Mesenchymal stem cell (in vitro differentiated cells and primary cell): ENCODE measurements around the gene NDUFS3.
"Not testable (repeated sequence)": the region's sequence is repeated elsewhere in the genome, so short reads cannot be mapped to it uniquely, and the experiment has no call there.

Source experiments
- DNase-seq: peaks from one replicate; pipeline ENCODE4 v3.0.0-alpha.2; 2013
- H2AFZ ChIP-seq: one replicate; pipeline ENCODE4 v1.6.1; 2013; ENCODE audit warnings: low read depth, mild to moderate bottlenecking, control low read depth, inconsistent platforms, low read length, moderate library complexity
- H2AK5ac ChIP-seq: 2 replicates; pipeline ENCODE4 v1.6.1; 2013; ENCODE audit warnings: low read length, moderate library complexity, mild to moderate bottlenecking, inconsistent platforms; ENCODE audit not compliant: severe bottlenecking
- H2BK120ac ChIP-seq: one replicate; pipeline ENCODE4 v1.6.1; 2013; ENCODE audit warnings: low read depth, mild to moderate bottlenecking, inconsistent platforms, low read length, moderate library complexity
- H2BK12ac ChIP-seq, 2 experiments: one replicate each; pipeline ENCODE4 v1.6.1; 2013; ENCODE audit warnings: inconsistent platforms in 2 of 2, low read length in 2 of 2, mild to moderate bottlenecking in 2 of 2, moderate library complexity in 2 of 2, control low read depth in 1 of 2
- H2BK15ac ChIP-seq: one replicate; pipeline ENCODE4 v1.6.1; 2013; ENCODE audit warnings: mild to moderate bottlenecking, low read depth, inconsistent platforms; ENCODE audit not compliant: poor library complexity, severe bottlenecking
- H2BK5ac ChIP-seq: 2 replicates; pipeline ENCODE4 v1.6.1; 2013; ENCODE audit warnings: low read depth, mild to moderate bottlenecking, low read length, control low read depth, inconsistent platforms; ENCODE audit not compliant: poor library complexity, severe bottlenecking
- H3K14ac ChIP-seq, 2 experiments: one replicate each; pipeline ENCODE4 v1.6.1; 2013; ENCODE audit warnings: inconsistent platforms in 2 of 2, low read length in 2 of 2, control low read depth in 1 of 2, mild to moderate bottlenecking in 1 of 2, moderate library complexity in 1 of 2
- H3K18ac ChIP-seq, 2 experiments: one replicate each; pipeline ENCODE4 v1.6.1; 2013; ENCODE audit warnings: inconsistent platforms in 2 of 2, low read length in 2 of 2, control low read depth in 1 of 2, low read depth in 1 of 2, mild to moderate bottlenecking in 1 of 2
- H3K23ac ChIP-seq, 2 experiments: one replicate each; pipeline ENCODE4 v1.6.1; 2013; ENCODE audit warnings: inconsistent platforms in 2 of 2, low read length in 2 of 2, mild to moderate bottlenecking in 2 of 2, moderate library complexity in 2 of 2, control low read depth in 1 of 2
- H3K27ac ChIP-seq: 2 replicates; pipeline ENCODE4 v1.5.1; 2013; ENCODE audit warnings: mild to moderate bottlenecking, moderate library complexity, low read length, control low read depth, inconsistent platforms; ENCODE audit not compliant: poor library complexity, severe bottlenecking
- H3K27me3 ChIP-seq, 2 experiments: 2 replicates each; pipeline versions ENCODE4 v1.6.1 to v1.7.0; 2013; ENCODE audit warnings: low read length in 2 of 2, mild to moderate bottlenecking in 2 of 2, moderate library complexity in 2 of 2, control low read depth in 1 of 2, inconsistent platforms in 1 of 2; ENCODE audit not compliant: control insufficient read depth in 1 of 2, insufficient read depth in 1 of 2
- H3K36me3 ChIP-seq, 2 experiments: 2 replicates each; pipeline versions ENCODE4 v1.6.1 to v1.7.0; 2013; ENCODE audit warnings: low read length in 2 of 2, control low read depth in 1 of 2, inconsistent platforms in 1 of 2, low read depth in 1 of 2, mild to moderate bottlenecking in 1 of 2; ENCODE audit not compliant: insufficient read depth in 2 of 2, control insufficient read depth in 1 of 2
- H3K4ac ChIP-seq, 2 experiments: one replicate each; pipeline ENCODE4 v1.6.1; 2013; ENCODE audit warnings: inconsistent platforms in 2 of 2, low read length in 2 of 2, mild to moderate bottlenecking in 2 of 2, moderate library complexity in 2 of 2, control low read depth in 1 of 2, low read depth in 1 of 2
- H3K4me1 ChIP-seq: 2 replicates; pipeline ENCODE4 v1.6.1; 2013; ENCODE audit warnings: low read depth, low read length, control low read depth; ENCODE audit not compliant: control insufficient read depth, insufficient read depth
- H3K4me2 ChIP-seq: 2 replicates; pipeline ENCODE4 v1.6.1; 2013; ENCODE audit warnings: low read length, mild to moderate bottlenecking, inconsistent platforms; ENCODE audit not compliant: poor library complexity, severe bottlenecking
- H3K4me3 ChIP-seq, 2 experiments: 2 replicates each; pipeline versions ENCODE4 v1.5.1 to v1.7.0; 2013; ENCODE audit warnings: low read length in 2 of 2, mild to moderate bottlenecking in 2 of 2, control low read depth in 1 of 2, low read depth in 1 of 2; ENCODE audit not compliant: insufficient read depth in 1 of 2
- H3K79me1 ChIP-seq: replicated peaks from 2 replicates; pipeline ENCODE4 v1.6.1; 2013; ENCODE audit warnings: mild to moderate bottlenecking, control low read depth, low read length, inconsistent platforms; ENCODE audit not compliant: poor library complexity, severe bottlenecking
- H3K9ac ChIP-seq: 2 replicates; pipeline ENCODE4 v1.7.0; 2013; ENCODE audit warnings: mild to moderate bottlenecking, low read length, moderate library complexity
- H3K9me3 ChIP-seq: 2 replicates; pipeline ENCODE4 v1.7.0; 2013; ENCODE audit warnings: mild to moderate bottlenecking, low read length; ENCODE audit not compliant: control insufficient read depth
- H4K8ac ChIP-seq: one replicate; pipeline ENCODE4 v1.6.1; 2013; ENCODE audit warnings: inconsistent platforms, mild to moderate bottlenecking, low read length, moderate library complexity
- H4K91ac ChIP-seq: one replicate; pipeline ENCODE4 v1.6.1; 2013; ENCODE audit warnings: mild to moderate bottlenecking, low read length, inconsistent platforms
- WGBS: methylation state at CpG from one replicate; pipeline ENCODE4 v1.1.7; 2013; ENCODE audit warnings: mixed read lengths; 5-methylcytosine and 5-hydroxymethylcytosine counted together

NDUFS3 gene

DNA sequence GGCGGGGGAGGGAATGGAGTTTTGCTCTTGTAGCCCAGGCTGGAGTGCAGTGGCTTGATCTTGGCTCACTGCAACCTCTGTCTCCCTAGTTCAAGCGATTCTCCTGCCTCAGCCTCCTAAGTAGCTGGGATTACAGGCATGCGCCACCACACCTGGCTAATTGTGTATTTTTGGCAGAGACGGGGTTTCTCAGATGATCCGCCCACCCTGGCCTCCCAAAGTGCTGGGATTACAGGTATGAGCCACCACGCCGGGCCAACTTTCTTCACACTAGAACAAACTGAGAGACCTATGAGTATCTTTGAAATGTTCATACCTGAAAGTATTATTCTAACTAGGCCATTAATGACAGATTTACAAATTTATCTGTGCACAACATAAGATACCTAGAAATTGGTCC lies 32.6 kb upstream of the NDUFS3 start:
- H3K14ac ChIP-seq, H3K23ac ChIP-seq, H2BK12ac ChIP-seq, H4K8ac ChIP-seq, H3K27me3 ChIP-seq, H3K4me3 ChIP-seq, H3K79me1 ChIP-seq, H4K91ac ChIP-seq, H2AK5ac ChIP-seq, H3K4me1 ChIP-seq, H3K9me3 ChIP-seq, H2BK120ac ChIP-seq, H3K9ac ChIP-seq, H3K4ac ChIP-seq, H3K18ac ChIP-seq, DNase-seq, H2AFZ ChIP-seq, H3K4me2 ChIP-seq, H3K27ac ChIP-seq, H2BK15ac ChIP-seq, H2BK5ac ChIP-seq: not testable (repeated sequence)
- 100% methylated on average over 3 of the region's 7 CpGs for WGBS
- peaks cover 4 to 14% of the 10 kb centered on the region in 2 experiments for H3K36me3 ChIP-seq

DNA sequence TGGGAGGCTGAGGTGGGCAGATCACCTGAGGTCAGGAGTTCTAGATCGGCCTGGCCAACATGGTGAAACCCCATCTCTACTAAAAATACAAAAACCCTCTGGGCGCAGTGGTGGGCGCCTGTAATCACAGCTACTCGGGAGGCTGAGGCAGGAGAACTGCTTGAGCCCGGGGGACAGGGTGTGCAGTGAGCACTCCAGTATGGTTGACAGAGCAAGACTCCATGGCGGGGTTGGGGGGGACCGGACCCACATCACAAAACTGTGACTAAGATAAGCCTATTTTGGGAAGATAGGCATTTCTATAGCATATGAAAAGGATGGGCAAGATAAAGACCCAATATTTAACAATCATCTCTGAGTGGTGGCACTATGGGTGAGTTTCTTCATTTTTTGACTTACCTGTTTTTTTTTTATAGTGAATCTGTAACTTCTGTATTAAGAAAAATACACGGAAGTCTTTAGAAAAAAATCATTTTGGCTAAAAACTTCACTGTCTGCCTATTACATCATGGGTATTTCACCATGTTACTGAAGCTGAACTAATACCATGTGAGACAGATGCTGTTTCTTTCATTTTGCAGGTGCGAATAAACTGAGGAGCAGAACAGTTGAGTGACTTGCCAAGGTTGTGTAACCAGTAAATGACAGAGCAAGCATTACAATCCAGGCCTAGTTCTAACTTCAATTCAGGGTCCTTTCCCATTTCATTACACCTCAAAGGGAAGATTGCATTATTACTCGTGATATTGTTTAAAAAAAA lies 28.4 kb upstream of the NDUFS3 start:
- H2AK5ac ChIP-seq: no peak overlapping the region
- H3K27ac ChIP-seq: no peak overlapping the region
- H2BK12ac ChIP-seq: no peak overlapping the region
- H3K4me3 ChIP-seq: peak overlapping the region in 1 of 2 experiments; percentile 97
- no peak overlapping the region for H3K18ac ChIP-seq
- H3K9ac ChIP-seq: peak overlapping the region; percentile 99
- H3K9me3 ChIP-seq: no peaks in the 10 kb centered on the region
- H3K4ac ChIP-seq: no peak overlapping the region
- H3K4me1 ChIP-seq: peaks cover 7% of the 10 kb centered on the region
- H3K27me3 ChIP-seq: no peaks in the 10 kb centered on the region
- no peak overlapping the region for H3K23ac ChIP-seq
- no peak overlapping the region for H2AFZ ChIP-seq
- H2BK120ac ChIP-seq: no peak overlapping the region
- H3K79me1 ChIP-seq: no peaks in the 10 kb centered on the region
- WGBS: over 99% methylated on average over 7 of the region's 10 CpGs
- peak; percentile 10 for DNase-seq
- no peak overlapping the region for H3K4me2 ChIP-seq
- H2BK5ac ChIP-seq: no peak overlapping the region
- H4K91ac ChIP-seq: no peak overlapping the region
- H3K36me3 ChIP-seq: peaks cover 6 to 7% of the 10 kb centered on the region in 2 experiments
- H3K14ac ChIP-seq: no peak overlapping the region
- H2BK15ac ChIP-seq: no peak overlapping the region
- H4K8ac ChIP-seq: no peak overlapping the region

DNA sequence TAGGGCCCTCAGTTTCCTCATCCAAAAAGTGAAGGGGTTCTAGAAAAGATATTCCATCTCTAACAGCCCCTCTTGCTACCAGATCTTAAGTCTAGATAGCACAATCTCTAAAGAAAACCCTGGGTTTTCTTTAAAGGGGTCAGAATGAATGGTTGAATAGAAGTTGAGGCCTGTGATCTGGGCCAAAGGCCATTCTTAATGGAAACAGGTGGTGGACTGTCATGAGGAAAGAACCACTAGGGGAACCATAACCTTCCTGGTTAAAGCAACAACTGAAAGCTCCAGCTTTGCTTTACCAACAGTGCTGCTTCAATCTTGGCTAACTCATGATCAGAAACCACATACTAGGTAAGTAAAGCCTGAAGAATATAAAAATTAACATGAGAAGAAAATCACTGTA lies 27.8 kb upstream of the NDUFS3 start:
- H2AK5ac ChIP-seq: no peak overlapping the region
- no peak overlapping the region for H2BK15ac ChIP-seq

DNA sequence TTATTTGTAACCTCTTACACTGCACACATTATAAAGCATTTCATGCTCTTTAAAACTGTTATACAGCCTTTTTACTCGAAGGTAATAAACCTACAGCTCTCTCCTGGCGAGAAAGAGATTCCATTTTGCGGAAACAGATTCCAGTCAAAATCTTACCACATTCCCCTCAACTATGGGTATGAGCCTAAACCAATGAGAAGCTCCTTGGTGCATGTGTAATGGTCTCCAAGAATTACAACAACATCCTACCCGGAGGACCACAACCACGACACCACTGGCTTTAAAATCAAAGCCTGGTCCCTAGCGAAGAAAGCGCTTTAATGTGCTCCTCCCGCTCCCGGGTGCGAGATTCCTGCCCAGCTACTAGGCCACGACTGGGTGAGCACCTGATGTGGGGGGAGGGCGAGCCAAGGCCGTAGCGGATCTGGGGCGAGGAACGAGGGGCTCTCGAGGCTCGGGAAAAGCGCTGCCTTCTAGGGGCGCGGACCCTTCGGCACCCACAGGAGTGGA lies 26.8 kb upstream of the NDUFS3 start:
- H3K4me3 ChIP-seq: peak overlapping the region; percentile 97 to 99
- H3K9me3 ChIP-seq: no peaks in the 10 kb centered on the region
- H2BK12ac ChIP-seq: peak overlapping the region in 1 of 2 experiments; percentile 7
- H3K4me1 ChIP-seq: peaks cover 7% of the 10 kb centered on the region
- peak overlapping the region in 1 of 2 experiments; percentile 54 for H3K23ac ChIP-seq
- no peaks in the 10 kb centered on the region for H3K79me1 ChIP-seq
- no peaks in the 10 kb centered on the region for H3K27me3 ChIP-seq
- peak overlapping the region; percentile 97 to 100 for H3K18ac ChIP-seq
- no peak overlapping the region for H2AK5ac ChIP-seq
- H3K36me3 ChIP-seq: peaks cover 6 to 7% of the 10 kb centered on the region in 2 experiments
- 2% methylated on average over 22 of the region's 22 CpGs for WGBS
- H2BK15ac ChIP-seq: no peak overlapping the region
- peak overlapping the region; percentile 88 to 95 for H3K4ac ChIP-seq
- peak overlapping the region; percentile 8 for H2AFZ ChIP-seq
- peak overlapping the region; percentile 63 for H3K4me2 ChIP-seq
- peak; percentile 75 for DNase-seq
- H3K9ac ChIP-seq: peak overlapping the region; percentile 99
- H3K14ac ChIP-seq: peak overlapping the region in 1 of 2 experiments; percentile 82
- no peak overlapping the region for H2BK120ac ChIP-seq
- H2BK5ac ChIP-seq: no peak overlapping the region
- H4K8ac ChIP-seq: peak overlapping the region; percentile 16
- peak overlapping the region; percentile 29 for H4K91ac ChIP-seq
- peak overlapping the region; percentile 77 for H3K27ac ChIP-seq

More for the DNA sequence above, 27.8 kb upstream of the NDUFS3 start:
- no peak overlapping the region for H4K8ac ChIP-seq
- H2BK12ac ChIP-seq: no peak overlapping the region
- H3K23ac ChIP-seq: no peak overlapping the region
- H3K9me3 ChIP-seq: no peaks in the 10 kb centered on the region
- no peak overlapping the region for H3K14ac ChIP-seq
- H3K4me2 ChIP-seq: peak overlapping the region; percentile 23
- H3K36me3 ChIP-seq: peaks cover 6 to 7% of the 10 kb centered on the region in 2 experiments
- H2BK120ac ChIP-seq: no peak overlapping the region
- peaks cover 7% of the 10 kb centered on the region for H3K4me1 ChIP-seq
- H3K18ac ChIP-seq: no peak overlapping the region
- DNase-seq: peak; percentile 66
- H3K4ac ChIP-seq: no peak overlapping the region
- H3K4me3 ChIP-seq: peak overlapping the region in 1 of 2 experiments; percentile 97
- peak overlapping the region; percentile 99 for H3K9ac ChIP-seq
- no peak overlapping the region for H2BK5ac ChIP-seq
- H2AFZ ChIP-seq: no peak overlapping the region
- H3K27me3 ChIP-seq: no peaks in the 10 kb centered on the region
- no peak overlapping the region for H3K27ac ChIP-seq
- no peaks in the 10 kb centered on the region for H3K79me1 ChIP-seq
- no peak overlapping the region for H4K91ac ChIP-seq
